ENCODE data around the gene GDPD5.

GRCh38 chr11:75482931-75483469 is 42.7 kb downstream of the GDPD5 start:
- TF ChIP-seq, protein P1, sequence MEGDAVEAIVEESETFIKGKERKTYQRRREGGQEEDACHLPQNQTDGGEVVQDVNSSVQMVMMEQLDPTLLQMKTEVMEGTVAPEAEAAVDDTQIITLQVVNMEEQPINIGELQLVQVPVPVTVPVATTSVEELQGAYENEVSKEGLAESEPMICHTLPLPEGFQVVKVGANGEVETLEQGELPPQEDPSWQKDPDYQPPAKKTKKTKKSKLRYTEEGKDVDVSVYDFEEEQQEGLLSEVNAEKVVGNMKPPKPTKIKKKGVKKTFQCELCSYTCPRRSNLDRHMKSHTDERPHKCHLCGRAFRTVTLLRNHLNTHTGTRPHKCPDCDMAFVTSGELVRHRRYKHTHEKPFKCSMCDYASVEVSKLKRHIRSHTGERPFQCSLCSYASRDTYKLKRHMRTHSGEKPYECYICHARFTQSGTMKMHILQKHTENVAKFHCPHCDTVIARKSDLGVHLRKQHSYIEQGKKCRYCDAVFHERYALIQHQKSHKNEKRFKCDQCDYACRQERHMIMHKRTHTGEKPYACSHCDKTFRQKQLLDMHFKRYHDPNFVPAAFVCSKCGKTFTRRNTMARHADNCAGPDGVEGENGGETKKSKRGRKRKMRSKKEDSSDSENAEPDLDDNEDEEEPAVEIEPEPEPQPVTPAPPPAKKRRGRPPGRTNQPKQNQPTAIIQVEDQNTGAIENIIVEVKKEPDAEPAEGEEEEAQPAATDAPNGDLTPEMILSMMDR (IDR thresholded peaks at IDR 0.05), result no peak
- no peak for TF ChIP-seq POLR2A (IDR thresholded peaks at IDR 0.05)

Data from adrenal gland (tissue), 5 donors.